Peyer's patch (tissue), 4 donors: ENCODE results near the gene LCE3E. TPM values are rescaled to one million over a fixed set of nuclear protein-coding genes. Genes with fewer than 3 reads are reported as not detected.
"Not testable (repeated sequence)": the region's sequence is repeated elsewhere in the genome, so short reads cannot be mapped to it uniquely, and the experiment has no call there.

ENCODE experiments used
- DNase-seq, 3 donors: peaks; one replicate each; pipeline ENCODE4 v3.0.0-alpha.2; 2017 to 2019
- H3K27ac ChIP-seq, 4 donors: fragments of 200-600 bp; sonication (generic); one replicate each; pipeline ENCODE4 v1.5.1; 2016 to 2019
- H3K27me3 ChIP-seq, 2 donors: fragments of 200-600 bp; sonication (generic); one replicate each; pipeline ENCODE4 v1.5.1; 2019
- H3K36me3 ChIP-seq, 3 donors: fragments of 200-600 bp; sonication (generic); one replicate each; pipeline ENCODE4 v1.5.1; 2016 to 2019
- H3K4me1 ChIP-seq, 4 donors: fragments of 200-600 bp; sonication (generic); one replicate each; pipeline ENCODE4 v1.5.1; 2016 to 2019
- H3K4me3 ChIP-seq, 4 donors: fragments of 200-600 bp; sonication (generic); 1 replicate in 3 of 4; 2 replicates in 1 of 4; pipeline ENCODE4 v1.5.1; 2016 to 2019; ENCODE audit warnings: mild to moderate bottlenecking in 1 of 4
- H3K9me3 ChIP-seq, 4 donors: fragments of 200-600 bp; sonication (generic); one replicate each; pipeline ENCODE4 v1.5.1; 2016 to 2019; ENCODE audit warnings: mild to moderate bottlenecking in 1 of 4
- CTCF ChIP-seq, 6 experiments: fragments of 450-650 bp in 4 of 6; fragments of 200-600 bp in 2 of 6; sonication (generic) in 1 of 6; IDR thresholded peaks; one replicate each; pipeline ENCODE4 v1.5.1; 2017 to 2019; ENCODE audit warnings: antibody characterized with exemption in 6 of 6, mild to moderate bottlenecking in 3 of 6, moderate library complexity in 1 of 6
- POLR2A ChIP-seq, 2 donors: fragments of 450-650 bp; IDR thresholded peaks; one replicate each; pipeline ENCODE4 v1.5.1; 2017; ENCODE audit warnings: antibody characterized with exemption in 2 of 2, mild to moderate bottlenecking in 2 of 2, moderate library complexity in 2 of 2
- total RNA-seq, 4 donors: library from RNA; depleted of rRNA; stranded (reverse); fragments of >200 nt; gene quantifications; one replicate each; pipeline ENCODE4 v1.1.0, GENCODE V29; 2016

LCE3E gene
- total RNA-seq, 4 donors from 2014 or later = not detected

- no peak within 1 kb of the TSS for H3K4me3 ChIP-seq
- H3K4me1 ChIP-seq = no peaks in the 10 kb centered on the region
- TF ChIP-seq POLR2A (IDR thresholded peaks at IDR 0.05) (no peak), CTCF (IDR thresholded peaks at IDR 0.05) (no peak)
- H3K27ac ChIP-seq = no peak within 1 kb of the TSS
- no peaks in the 10 kb centered on the region for H3K9me3 ChIP-seq
- no peaks in the 10 kb centered on the region for H3K36me3 ChIP-seq
- no peak for DNase-seq
- no peaks in the 10 kb centered on the region for H3K27me3 ChIP-seq
Observed at GRCh38 chr1:152580433-152580832, 13.9 kb upstream of the LCE3E start, which contains the start of gene LCE3D. LCE3D (minus strand) TSS chr1:152580516; CDS start chr1:152579936, 580 bp downstream.

- not testable (repeated sequence) for H3K36me3 ChIP-seq, H3K4me3 ChIP-seq, H3K9me3 ChIP-seq, DNase-seq, H3K27ac ChIP-seq, H3K27me3 ChIP-seq, H3K4me1 ChIP-seq
Observed at GRCh38 chr1:152579526-152579925, 12.9 kb upstream of the LCE3E start.

- Histone ChIP-seq H3K4me3 (no peak overlapping the region), H3K27ac (no peak overlapping the region), H3K4me1 (no peaks in the 10 kb centered on the region), H3K9me3 (no peaks in the 10 kb centered on the region), H3K36me3 (no peaks in the 10 kb centered on the region), H3K27me3 (no peaks in the 10 kb centered on the region)
- no peak for TF ChIP-seq POLR2A (IDR thresholded peaks at IDR 0.05)
- no peak for TF ChIP-seq CTCF (IDR thresholded peaks at IDR 0.05)
- no peak for DNase-seq
Observed at GRCh38 chr1:152577168-152577567, 10.6 kb upstream of the LCE3E start.

GRCh38 chr1:152565535-152566215, 905 bp downstream of the LCE3E start:
- DNase-seq = no peak
- Histone ChIP-seq H3K27ac (no peak overlapping the region), H3K4me1 (no peaks in the 10 kb centered on the region), H3K36me3 (no peaks in the 10 kb centered on the region), H3K4me3 (no peak overlapping the region), H3K9me3 (no peaks in the 10 kb centered on the region), H3K27me3 (no peaks in the 10 kb centered on the region)
- TF ChIP-seq CTCF (IDR thresholded peaks at IDR 0.05) = no peak
- TF ChIP-seq POLR2A (IDR thresholded peaks at IDR 0.05) = no peak

GRCh38 chr1:152565115-152565514, 1.5 kb downstream of the LCE3E start:
- no peak for DNase-seq
- Histone ChIP-seq H3K27me3 (no peaks in the 10 kb centered on the region), H3K9me3 (no peaks in the 10 kb centered on the region), H3K4me3 (no peak overlapping the region), H3K27ac (no peak overlapping the region), H3K4me1 (no peaks in the 10 kb centered on the region), H3K36me3 (no peaks in the 10 kb centered on the region)
- TF ChIP-seq CTCF (IDR thresholded peaks at IDR 0.05) (no peak), POLR2A (IDR thresholded peaks at IDR 0.05) (no peak)

GRCh38 chr1:152548358-152548757, 18.2 kb downstream of the LCE3E start:
- not testable (repeated sequence) for H3K27ac ChIP-seq, H3K27me3 ChIP-seq, H3K9me3 ChIP-seq, H3K36me3 ChIP-seq, H3K4me3 ChIP-seq, DNase-seq, H3K4me1 ChIP-seq

GRCh38 chr1:152546704-152547103, 19.9 kb downstream of the LCE3E start:
- Histone ChIP-seq H3K9me3 (no peaks in the 10 kb centered on the region), H3K27ac (no peak overlapping the region), H3K27me3 (no peaks in the 10 kb centered on the region), H3K36me3 (no peaks in the 10 kb centered on the region), H3K4me1 (no peaks in the 10 kb centered on the region), H3K4me3 (no peak overlapping the region)
- DNase-seq = no peak
- TF ChIP-seq POLR2A (IDR thresholded peaks at IDR 0.05) (no peak), CTCF (IDR thresholded peaks at IDR 0.05) (no peak)
